GM19324 (cell line): ENCODE results near the gene TRUB1.
"Not testable (repeated sequence)": the region's sequence is repeated elsewhere in the genome, so short reads cannot be mapped to it uniquely, and the experiment has no call there.

Experiments
- ATAC-seq: cut with Tn5 transposase; IDR thresholded peaks from one replicate; pipeline ENCODE4 v1.9.1; 2021; ENCODE audit warnings: mild to moderate bottlenecking, moderate library complexity; ENCODE audit not compliant: unreplicated experiment, low FRiP score

TRUB1 gene

DNA sequence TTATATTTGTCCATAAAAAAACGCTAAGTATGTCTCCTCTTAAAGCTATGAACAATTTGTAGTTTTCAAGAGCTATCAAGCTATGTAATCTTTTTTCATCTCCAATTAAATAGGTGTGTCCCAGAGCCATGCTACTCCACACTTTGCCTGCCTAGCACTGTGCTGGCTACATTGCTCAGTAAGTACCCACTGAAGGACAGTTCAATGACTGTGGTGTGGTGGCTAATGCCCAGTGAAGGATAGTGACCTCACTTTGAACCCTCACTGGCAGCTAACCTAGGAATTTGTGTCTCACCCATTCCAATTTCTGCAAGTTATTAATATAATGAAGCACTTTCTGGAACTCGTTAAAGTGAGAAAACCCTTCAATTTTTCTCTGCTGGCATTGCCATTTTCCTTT is 14.4 kb upstream of the TRUB1 start:
- no peak for ATAC-seq

DNA sequence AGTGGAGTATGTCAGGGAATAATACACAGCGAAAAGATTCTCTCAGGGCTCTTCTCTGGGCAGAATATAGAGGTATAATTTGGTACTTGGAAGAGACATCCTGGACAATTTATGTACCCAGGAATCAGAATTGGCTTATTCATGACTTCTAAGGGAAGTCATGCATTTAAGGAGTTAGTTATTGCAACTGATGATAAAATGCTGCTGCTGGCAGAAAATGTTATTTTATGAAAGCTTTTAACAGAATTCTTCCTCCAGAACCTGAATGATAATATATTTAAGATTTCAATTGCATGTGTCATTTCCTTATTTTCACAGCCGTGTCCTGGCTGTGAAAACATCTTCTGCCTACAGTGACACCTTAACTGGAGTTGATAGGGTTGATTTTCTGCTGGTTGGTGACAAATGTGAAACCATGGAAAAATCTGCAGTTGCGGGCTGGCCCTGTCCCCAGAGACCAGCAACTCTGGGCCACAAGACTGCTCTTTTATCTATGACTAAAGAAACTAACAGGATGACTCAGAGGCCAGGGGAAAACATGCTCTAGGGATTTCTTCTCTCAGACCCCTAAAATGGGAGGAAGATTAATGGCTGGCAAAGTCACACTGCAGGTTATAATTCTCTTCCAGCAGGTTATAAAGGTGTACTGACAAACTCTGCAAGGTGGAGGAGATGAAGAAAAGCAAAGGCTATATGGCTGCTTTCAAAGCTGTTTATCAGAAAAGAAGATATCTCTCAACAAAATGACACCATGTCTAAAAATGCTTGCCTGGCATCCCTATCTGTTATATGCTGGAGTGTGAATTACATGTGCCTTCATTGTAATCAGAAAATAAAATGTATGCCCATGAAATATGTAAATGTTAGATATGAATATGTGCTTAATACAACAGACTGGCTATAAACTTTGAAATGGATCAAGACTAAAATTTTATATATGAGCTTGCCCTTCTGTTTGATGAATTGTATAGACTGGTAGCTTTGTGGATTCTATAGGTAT is 12.1 kb upstream of the TRUB1 start:
- ATAC-seq, result peak; percentile 48

DNA sequence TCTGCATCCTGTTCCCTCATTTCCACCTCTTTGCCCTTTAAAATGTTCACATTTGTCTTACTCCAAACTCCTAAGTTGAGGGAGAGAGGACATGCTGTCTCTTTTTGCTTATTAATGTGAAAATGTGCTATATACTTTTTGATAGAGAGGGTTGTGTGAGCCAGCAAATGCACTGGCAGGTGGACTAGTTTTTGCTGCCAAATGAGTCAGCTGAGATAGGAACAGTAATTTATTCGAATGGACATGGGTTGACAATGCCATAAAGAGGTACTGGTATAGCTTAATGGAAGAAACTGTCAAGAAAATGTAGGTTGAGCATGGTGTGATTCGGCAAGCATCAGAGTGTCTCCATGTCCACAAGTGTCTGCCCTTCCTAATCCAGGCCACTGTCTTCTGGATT is 9.2 kb upstream of the TRUB1 start:
- no peak for ATAC-seq

DNA sequence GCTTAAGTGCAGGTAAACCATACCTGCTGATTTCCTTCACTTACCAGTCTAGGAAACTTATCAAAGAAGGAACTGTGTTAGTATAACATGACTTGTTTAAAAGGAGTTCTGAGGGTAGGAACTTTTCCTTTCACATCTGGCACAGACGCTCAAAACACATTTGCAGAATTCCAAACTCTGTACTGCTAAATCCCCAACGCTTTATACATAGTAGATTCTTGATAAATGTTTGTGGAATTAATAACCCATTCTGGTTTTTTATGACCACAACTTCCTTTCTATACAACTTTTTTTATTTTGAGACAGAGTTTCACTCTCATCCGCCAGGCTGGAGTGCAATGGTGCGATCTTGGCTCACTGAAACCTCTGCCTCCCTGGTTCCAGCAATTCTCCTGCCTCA is 7.7 kb upstream of the TRUB1 start:
- ATAC-seq, result no peak

DNA sequence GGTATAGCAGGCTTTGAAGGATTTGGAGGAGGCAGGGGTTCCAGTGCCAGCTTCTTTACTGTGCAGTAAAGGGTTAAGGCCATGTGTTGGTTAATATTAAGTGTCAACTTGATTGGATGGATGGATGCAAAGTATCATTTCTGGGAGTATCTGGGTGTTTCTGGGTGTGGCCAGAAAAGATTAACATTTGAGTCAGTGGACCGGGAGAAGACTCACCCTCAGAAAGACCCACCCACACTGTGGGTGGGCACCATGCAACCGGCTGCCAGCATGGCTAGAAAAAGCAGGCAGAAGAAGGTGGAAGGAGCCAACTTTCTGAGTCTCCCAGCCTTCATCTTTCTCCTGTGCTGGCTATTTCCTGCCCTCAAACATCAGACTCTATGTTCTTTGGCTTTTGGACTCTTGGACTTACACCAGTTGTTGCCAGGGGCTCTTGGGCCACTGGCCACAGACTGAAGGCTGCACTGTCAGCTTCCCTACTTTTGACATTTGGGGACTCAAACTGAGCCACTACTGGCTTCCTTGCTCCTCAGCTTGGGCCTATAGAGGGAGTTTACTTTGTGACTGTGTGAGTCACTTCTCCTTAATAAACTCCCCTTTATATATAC is 6.8 kb upstream of the TRUB1 start:
- ATAC-seq, result no peak

DNA sequence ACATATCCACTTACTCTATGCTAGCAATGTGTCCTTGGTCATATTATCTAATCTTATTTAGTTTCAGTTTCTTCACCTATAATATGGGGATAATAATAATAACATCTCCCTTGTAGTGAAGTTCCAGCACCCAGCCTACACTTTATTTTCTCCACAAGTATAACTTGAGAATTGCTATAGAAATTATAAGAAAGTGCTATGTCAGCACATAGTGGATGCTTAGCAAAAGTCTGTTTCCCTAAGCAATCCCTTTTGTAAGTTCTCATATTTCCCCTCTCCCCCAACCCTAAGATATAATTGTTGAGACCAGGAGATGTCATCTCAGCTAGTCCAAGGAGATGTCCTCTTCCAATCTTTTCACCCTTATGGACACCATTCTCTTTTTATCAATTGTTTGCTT is 5.8 kb upstream of the TRUB1 start:
- no peak for ATAC-seq

DNA sequence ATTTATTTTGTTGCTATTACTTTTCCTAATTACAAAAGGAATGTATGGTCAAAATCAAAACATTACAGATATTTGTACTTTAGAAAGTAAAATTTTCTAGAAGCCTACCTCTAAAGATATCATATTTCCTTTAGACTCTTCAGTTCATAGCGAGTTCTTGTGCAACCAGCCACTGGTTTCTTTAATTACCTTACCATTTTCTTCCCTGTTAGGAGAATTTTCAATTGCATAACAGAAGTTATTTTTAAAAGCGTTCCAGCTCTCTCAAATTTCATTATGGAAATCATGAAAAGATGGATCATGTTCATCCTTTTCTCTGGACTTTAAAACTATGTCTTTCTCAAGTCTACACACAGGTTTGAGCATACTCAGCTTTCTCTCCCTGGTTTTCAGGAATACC is 5.0 kb upstream of the TRUB1 start:
- ATAC-seq, result no peak

DNA sequence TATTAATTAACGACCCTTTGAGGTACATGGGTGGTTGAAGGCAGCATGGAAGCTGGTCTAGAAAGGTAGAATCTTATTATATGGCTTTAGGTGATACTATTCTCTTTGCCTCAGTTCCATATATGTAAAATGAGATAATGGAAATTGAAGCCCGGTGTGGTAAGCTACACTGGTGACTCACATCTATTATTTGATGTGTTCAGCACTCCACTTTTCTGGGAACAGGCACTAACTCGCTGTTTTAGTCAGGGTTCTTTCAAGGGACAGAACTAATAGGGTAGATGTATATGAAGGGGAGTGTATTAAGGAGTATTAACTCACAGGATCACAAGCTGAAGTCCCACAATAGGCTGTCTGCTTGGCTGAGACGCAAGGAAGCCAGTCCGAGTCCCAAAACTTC is 4.4 kb upstream of the TRUB1 start:
- ATAC-seq, result no peak

DNA sequence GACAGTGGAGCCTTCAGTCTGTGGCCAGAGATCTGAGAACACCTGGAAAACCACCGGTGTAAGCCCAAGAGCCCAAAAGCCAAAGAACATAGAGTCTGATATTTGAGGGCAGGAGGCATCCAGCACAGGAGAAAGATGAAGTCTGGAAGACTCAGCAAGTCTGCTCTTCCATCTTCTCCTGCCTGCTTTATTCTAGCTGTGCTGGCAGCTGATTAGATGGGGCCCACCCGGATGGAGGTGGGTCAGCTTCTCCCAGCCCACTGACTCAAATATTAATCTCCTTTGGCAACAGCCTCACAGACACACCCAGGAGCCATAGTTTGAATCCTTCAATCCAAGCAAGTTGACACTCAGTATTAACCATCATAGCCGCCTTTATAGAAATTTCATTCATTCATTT is 4.0 kb upstream of the TRUB1 start:
- not testable (repeated sequence) for ATAC-seq

DNA sequence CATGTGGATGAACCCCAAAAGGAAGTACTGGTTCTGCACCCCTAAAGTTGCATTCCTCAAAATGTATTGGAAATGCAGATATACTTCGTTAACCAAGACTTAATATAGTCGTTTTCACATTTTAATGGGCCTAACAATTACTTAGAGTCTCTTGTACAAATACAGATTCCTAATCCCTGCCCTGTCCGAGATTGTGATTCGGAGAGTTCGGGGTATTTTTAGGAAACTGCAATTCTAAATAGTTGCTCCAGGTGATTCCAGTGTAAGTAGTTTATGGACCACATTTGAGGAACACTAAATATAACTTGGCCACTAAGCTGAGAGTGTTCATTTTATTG is 830 bp downstream of the TRUB1 start:
- ATAC-seq, result no peak

DNA sequence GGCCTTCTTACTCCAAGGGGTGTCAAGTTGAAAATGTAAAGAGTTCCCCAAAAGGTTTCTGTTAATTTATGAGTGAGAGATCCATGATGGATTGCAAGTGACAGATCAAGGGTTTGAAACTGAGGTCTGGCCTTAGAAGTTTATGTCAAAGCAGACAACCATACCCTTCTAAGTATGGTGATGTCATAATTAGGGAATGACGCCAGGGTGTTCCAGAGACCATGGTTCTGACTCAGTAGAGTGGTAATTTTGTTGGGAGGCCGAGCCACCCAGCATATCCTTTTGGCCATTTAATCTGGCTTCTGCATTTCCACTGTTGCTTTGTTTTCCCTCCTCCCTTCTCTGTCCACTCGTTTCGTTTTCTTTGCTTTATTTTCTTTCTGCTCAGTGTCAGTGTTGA is 2.7 kb downstream of the TRUB1 start:
- ATAC-seq, result no peak

DNA sequence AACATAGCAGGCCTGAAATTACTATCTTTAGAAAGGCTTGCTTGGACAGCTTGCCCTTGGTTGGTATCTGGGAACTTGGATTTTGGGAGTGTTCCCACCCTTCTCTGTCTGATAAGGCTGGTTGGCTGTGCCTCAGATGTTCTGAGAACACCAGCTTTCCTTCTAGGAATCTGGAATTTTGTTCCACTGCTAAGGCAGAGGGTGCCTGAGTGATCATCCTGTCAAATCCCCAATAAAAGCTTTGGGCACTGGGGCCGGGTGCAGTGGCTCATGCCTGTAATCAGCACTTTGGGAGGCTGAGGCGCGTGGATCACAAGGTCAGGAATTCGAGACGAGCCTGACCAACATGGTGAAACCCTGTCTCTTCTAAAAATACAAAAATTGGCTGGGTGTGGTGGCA is 5.0 kb downstream of the TRUB1 start:
- ATAC-seq, result no peak

DNA sequence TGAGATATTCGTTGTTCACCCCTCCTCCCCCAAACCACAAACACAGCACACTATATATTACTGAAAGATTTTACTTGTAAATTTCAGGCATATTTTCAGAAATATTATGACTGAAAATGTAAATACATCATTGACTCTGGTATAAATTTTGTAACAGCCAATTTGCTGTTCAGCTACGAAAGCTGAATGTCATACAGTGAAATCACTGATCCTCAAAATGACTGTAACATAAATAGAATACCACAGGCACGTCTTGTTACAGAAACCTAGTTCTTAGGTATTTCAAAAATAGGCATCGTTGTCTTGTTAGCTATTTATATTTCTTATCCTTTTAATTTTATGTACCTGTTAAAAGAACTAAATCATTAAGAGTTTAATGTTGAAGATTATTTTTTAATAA is 15.1 kb downstream of the TRUB1 start:
- ATAC-seq, result no peak

DNA sequence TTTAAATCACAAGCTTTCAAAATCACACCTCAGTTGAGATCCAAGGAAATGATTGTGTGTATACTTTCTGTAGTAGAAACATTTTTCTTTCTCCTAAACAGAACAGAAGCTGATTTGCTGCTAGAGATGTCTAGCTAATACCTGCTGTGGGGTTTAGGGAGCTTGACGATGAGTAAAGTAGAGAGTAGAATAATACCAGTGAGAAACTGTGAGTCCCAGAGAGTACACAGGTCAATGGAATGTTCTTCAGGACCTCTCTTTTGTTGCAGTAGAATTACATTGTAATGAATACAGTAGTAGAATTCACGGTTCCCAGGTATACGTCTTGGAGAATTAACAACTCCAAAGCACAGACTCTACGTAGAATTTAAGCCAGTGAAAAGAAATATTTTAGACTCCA is 18.0 kb downstream of the TRUB1 start:
- ATAC-seq, result no peak

DNA sequence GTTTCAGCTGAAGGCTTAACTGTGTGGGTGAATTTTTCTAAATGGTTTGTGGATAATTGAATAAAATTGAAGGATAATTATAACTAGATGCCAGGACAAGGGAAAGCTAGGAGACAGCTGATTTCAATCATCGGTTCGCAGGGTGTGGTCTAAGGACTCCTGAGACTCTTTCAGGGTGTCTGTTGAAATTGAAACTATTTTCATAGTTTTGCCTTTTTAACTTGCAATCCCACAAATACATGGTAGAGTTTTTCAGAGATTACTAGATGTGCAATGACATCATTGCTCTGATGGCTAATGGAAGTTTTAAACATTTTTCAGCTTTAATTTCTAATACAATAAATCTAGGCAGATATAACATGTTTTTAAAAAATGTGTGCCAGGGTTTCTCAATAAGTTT is 18.5 kb downstream of the TRUB1 start:
- ATAC-seq, result no peak

DNA sequence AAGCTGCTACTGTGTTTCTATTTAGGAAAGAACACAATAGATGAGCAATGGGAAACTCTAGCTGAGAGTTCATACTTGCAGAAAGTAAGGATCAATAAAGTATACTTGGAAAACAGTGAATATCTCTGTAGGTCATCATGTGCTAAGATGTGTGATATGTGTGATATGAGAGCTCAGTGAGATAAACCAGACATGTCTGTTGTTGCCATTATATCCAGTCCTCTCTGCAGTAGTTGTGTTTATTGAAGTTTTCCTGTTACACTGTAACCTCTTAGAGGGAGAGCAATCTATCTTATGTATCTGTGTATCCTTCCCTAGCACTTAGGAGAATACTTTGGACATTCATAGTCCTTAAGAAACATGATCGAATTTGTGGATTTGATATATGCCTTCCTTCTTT is 19.1 kb downstream of the TRUB1 start:
- ATAC-seq, result no peak

DNA sequence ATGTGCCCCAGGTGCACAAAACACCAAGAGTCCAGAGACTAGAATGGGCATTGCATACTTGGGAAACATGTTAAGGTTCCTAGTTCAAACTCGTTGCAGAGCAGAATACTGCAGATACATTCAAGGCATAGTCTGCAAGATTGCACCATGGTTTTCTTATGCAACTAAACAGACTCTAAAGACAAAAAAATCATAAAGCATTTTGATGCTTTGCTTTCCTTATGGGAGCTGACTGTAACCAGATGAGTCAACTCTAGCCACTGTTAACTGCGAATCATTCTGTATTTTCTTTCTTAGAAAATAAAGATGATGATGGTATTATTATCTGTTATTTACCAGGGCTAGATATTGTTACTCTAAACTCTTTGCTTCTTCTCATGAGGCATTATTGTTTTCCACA is 19.7 kb downstream of the TRUB1 start:
- no peak for ATAC-seq

DNA sequence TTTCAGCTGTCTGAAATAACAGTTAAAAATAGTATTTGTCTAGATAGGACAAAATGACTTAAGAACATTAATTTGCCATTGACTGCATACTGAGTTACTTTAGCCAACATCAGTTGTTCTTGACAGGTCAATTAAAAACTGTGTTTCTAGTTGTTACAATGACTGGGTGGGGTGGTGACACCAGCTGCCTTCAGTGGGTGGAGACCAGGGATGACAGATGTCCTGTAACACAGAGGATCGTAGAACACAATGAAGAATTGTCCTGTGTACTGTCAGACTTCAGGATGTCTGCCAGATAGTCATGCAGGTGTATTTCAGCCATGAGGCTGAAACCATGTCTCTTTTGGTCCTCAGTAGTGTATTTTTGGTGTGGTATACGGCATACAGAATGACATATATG is 24.4 kb downstream of the TRUB1 start:
- ATAC-seq, result no peak

DNA sequence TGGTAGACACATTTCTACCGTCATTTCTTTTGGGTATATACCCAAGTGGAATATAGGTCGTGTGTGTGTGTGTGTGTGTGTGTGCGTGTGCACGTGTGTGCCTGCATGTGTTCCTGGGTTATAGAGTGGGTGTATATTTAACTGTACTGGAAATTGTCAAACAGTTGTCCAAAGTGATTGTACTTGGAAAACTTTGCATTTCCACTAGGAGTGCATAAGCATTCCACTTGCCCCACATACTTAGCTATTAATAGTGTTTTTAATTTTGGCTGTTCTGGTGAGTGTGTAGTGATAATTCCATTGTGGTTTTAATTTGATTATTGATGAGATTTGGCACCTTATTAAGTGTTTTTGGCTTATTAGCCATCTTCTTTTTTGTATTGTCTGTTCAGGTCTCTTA is 25.9 kb downstream of the TRUB1 start:
- ATAC-seq, result no peak

DNA sequence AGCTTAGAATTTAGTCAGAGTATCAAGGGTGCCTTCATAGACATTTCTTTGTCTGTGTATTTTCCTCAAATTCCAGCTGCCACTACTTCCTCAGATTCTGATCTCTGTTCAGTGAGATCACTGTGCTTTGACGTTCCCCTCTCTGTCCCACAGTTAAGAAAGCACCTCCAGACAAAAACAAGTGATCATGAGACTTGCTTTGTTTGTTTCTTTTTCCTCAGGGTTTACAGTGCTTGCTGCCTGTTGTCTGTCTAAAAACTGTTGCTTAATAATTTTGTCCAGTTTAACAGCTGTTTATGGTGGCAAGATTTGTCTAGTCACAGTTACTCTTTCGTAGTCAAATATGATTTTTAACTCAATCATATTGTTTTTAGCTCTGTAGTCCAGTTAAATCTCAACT is 29.1 kb downstream of the TRUB1 start:
- ATAC-seq, result no peak

DNA sequence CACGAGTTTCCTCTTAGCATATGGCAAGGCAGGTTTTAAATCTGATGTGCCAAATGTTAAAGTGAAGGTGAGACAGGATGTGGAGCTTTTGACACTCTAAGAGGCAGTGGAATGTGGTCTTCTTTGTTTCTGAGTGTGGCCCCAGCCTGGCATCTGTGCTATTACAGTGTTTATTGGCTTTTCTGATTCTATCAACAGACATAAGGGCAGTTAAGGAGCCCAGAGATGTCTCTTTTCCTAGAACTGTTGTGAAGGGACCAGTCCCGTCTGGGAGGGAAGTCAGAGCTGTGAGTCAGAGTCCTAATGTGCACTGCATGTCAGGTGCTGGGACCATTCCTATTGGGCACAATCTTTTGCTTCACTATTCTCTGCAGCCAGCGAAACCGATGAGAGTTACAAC is 32.5 kb downstream of the TRUB1 start:
- no peak for ATAC-seq

DNA sequence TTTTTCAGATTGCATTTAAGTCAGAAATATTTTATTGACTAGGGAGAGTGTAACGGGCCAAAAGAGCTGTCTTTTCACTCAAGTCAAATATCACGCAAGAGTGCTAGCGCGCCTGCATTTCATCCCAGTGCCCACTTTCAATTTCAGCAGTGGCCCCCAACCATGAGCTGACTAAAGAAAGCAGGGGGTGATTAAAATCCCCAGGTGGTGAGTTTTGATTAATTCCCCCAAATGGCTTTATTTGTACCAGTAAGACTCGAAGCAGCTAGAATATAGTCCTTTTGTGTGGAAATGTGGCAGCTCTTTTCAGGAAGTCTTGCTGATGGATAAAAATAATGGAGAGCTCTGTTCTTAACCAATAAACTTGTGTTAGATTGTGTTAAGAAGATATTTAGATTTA is 35.3 kb downstream of the TRUB1 start:
- no peak for ATAC-seq
